Transverse colon (tissue), 4 donors: ENCODE results near the gene LGALS7. TPM values are rescaled to one million over a fixed set of nuclear protein-coding genes. Genes with fewer than 3 reads are reported as not detected.
A peak's percentile ranks its signal among the peaks of the same experiment; 100 is the strongest.
"Not testable (repeated sequence)": the region's sequence is repeated elsewhere in the genome, so short reads cannot be mapped to it uniquely, and the experiment has no call there.

Experiments used
- DNase-seq: peaks from one replicate; pipeline ENCODE4 v3.0.0-alpha.2; 2019
- H3K27ac ChIP-seq, 4 donors: fragments of 200-600 bp; sonication (generic); 2 replicates each; pipeline ENCODE4 v1.5.1; 2016 to 2018; ENCODE audit warnings: inconsistent platforms in 4 of 4
- H3K27me3 ChIP-seq: fragments of 200-600 bp; sonication (generic); 2 replicates; pipeline ENCODE4 v1.5.1; 2017; ENCODE audit warnings: inconsistent platforms
- H3K36me3 ChIP-seq, 4 donors: fragments of 200-600 bp; sonication (generic); 2 replicates each; pipeline ENCODE4 v1.5.1; 2017 to 2019; ENCODE audit warnings: inconsistent platforms in 4 of 4
- H3K4me1 ChIP-seq, 4 donors: fragments of 200-600 bp; sonication (generic); 2 replicates each; pipeline ENCODE4 v1.5.1; 2017 to 2020; ENCODE audit warnings: inconsistent platforms in 4 of 4
- H3K4me3 ChIP-seq, 4 donors: fragments of 200-600 bp; sonication (generic); 1 replicate in 1 of 4; 2 replicates in 3 of 4; pipeline versions ENCODE4 v1.5.1 to v1.6.1; 2017 to 2019; ENCODE audit warnings: inconsistent platforms in 4 of 4
- H3K9me3 ChIP-seq, 2 donors: fragments of 200-600 bp; sonication (generic); 2 replicates each; pipeline ENCODE4 v1.5.1; 2017 to 2019; ENCODE audit warnings: inconsistent platforms in 2 of 2
- EP300 ChIP-seq: sonication (generic); formaldehyde crosslinking; IDR thresholded peaks from one replicate; pipeline ENCODE4 v1.6.1; 2017; ENCODE audit warnings: antibody characterized with exemption, low read depth
- POLR2A ChIP-seq: fragments of 450-650 bp; IDR thresholded peaks from one replicate; pipeline ENCODE4 v1.6.1; 2016; ENCODE audit warnings: antibody characterized with exemption, mild to moderate bottlenecking, moderate library complexity
- POLR2AphosphoS5 ChIP-seq, 3 donors: sonication (generic); formaldehyde crosslinking; IDR thresholded peaks; one replicate each; pipeline ENCODE4 v1.6.1; 2016; ENCODE audit warnings: antibody characterized with exemption in 3 of 3
- WGBS, 2 donors: methylation state at CpG; one replicate each; pipeline ENCODE4 v1.1.5; 2018; ENCODE audit warnings: low coverage in 1 of 2; 5-methylcytosine and 5-hydroxymethylcytosine counted together
- in situ Hi-C, 4 donors: fragments of 200-750 bp; cut with MboI; loops; one replicate each; pipeline versions ENCODE4 v1.15.0 to v1.15.1; 2017; ENCODE audit warnings: low sequenced_read_pairs in 3 of 4, low pct_ligation_motif_present in 1 of 4, low pct_unique_long_range_greater_than_20kb in 1 of 4
- intact Hi-C: fragments of 100-400 bp; cut with DNase I; formaldehyde crosslinking; loops from one replicate; pipeline ENCODE4 v1.15.1; 2023; ENCODE audit warnings: low total_unique reads
- total RNA-seq, 4 donors: library from RNA; depleted of rRNA; stranded (reverse); fragments of >200 nt; gene quantifications; one replicate each; pipeline ENCODE4 v1.1.0, GENCODE V29; 2016
- TF ChIP-seq, protein P1 (sequence below), 5 experiments: fragments of 200-600 bp in 3 of 5; fragments of 450-650 bp in 2 of 5; sonication (generic) in 3 of 5; IDR thresholded peaks; 1 replicate in 2 of 5; 2 replicates in 3 of 5; pipeline ENCODE4 v1.5.1; 2016 to 2017; ENCODE audit warnings: antibody characterized with exemption in 5 of 5, inconsistent platforms in 3 of 5, mild to moderate bottlenecking in 2 of 5, moderate library complexity in 1 of 5

Gene LGALS7
- total RNA-seq, 4 donors from 2014 or later: not detected

DNA sequence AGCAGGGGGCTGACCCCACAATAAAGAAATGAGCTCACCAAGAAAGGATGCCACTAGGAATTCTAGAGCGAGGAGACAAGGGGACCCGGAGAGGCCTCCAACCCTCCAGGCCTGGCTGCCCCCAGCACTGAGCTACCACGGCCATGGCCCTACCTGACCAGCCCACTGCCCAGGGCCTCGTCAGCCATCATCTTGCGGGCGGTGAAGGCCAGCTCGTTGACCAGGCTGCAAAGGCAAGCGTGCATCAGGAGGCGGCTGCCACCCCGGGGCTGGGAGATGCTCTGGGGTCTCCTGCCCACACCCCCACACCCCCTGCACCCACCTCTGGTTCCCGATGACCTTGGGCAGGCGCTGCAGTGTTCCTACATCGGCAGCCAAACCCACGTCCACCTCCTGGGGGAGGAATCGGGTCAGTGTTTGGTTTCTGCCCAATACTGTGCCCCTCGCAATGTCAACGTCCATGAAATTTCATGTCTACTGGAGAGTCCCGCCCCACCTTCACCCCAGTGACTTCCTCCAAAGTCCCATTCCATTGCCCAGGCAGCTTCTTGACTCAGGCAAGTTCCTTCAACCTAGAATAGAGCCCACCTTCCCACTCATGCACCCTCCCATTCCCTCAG is 42.9 kb upstream of the LGALS7 start:
- in situ Hi-C loops (no loop called here), intact Hi-C loops (no loop called here)
- no peaks in the 10 kb centered on the region for H3K9me3 ChIP-seq
- WGBS, 2 donors: 95% methylated on average over 16 of the region's 18 CpGs; no CpG with 5 or more reads in 1 of the 2 donors
- DNase-seq: no peak
- H3K27ac ChIP-seq: peak overlapping the region; percentile 85 to 94 (median 88)
- H3K4me3 ChIP-seq: no peak overlapping the region
- peaks cover 0 to 20% (median 4%) of the 10 kb centered on the region in 4 donors for H3K36me3 ChIP-seq
- no peaks in the 10 kb centered on the region for H3K27me3 ChIP-seq
- TF ChIP-seq, protein P1, sequence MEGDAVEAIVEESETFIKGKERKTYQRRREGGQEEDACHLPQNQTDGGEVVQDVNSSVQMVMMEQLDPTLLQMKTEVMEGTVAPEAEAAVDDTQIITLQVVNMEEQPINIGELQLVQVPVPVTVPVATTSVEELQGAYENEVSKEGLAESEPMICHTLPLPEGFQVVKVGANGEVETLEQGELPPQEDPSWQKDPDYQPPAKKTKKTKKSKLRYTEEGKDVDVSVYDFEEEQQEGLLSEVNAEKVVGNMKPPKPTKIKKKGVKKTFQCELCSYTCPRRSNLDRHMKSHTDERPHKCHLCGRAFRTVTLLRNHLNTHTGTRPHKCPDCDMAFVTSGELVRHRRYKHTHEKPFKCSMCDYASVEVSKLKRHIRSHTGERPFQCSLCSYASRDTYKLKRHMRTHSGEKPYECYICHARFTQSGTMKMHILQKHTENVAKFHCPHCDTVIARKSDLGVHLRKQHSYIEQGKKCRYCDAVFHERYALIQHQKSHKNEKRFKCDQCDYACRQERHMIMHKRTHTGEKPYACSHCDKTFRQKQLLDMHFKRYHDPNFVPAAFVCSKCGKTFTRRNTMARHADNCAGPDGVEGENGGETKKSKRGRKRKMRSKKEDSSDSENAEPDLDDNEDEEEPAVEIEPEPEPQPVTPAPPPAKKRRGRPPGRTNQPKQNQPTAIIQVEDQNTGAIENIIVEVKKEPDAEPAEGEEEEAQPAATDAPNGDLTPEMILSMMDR (IDR thresholded peaks at IDR 0.05): no peak
- TF ChIP-seq EP300: no peak
- TF ChIP-seq POLR2A: no peak
- no peak for TF ChIP-seq POLR2AphosphoS5 (IDR thresholded peaks at IDR 0.05)
- H3K4me1 ChIP-seq: peaks cover 4 to 66% (median 55%) of the 10 kb centered on the region in 4 donors

DNA sequence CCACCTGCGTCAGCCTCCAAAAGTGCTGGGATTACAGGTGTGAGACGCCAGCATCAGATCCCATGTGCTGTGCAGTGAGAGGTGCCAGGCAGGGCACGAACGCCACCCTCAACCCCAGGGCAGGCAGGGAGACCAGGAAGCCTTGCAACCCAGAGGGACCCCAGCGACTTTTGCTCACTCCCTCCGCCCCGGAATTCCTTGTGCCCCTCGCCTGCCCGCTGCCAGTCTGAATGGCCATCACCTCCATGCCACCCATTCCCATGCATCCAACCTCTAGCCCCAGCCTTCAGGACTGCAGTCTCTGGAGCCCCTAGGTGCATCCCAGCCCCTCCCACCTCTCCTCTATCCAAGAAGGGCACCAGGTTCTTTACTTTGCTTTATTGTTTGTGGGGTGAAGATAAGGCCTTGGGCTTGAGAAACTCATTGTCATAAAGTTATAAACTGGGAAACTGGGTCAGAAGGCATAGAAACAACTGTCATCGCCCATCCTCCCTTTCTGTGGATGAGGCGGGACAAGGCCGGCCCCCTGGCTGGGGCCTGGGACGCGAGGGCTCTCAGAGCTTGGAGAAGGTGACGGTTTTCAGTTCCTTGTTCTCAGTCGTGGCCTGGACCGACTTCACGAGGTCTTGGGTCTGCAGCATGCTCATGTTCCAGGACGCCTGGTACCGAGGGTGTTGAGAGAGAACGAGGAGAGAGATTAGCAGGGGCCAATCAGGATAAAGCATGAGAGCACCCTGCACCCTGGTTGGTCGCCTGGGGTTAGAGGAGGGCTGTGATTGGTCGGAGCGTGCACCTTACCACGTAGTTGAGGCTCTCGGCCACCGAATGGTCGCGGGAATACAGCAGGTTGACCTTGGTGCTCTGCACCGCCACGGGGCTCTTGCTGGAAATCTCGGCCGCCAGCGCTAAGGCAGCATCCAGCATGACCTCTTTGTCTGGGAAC is 42.0 kb upstream of the LGALS7 start:
- H3K27ac ChIP-seq: peak overlapping the region; percentile 85 to 94 (median 88)
- peak overlapping the region in 1 of 4 donors; percentile 13 for H3K4me3 ChIP-seq
- no peaks in the 10 kb centered on the region for H3K27me3 ChIP-seq
- in situ Hi-C loops: no loop called here
- intact Hi-C loops: no loop called here
- WGBS, 2 donors: 54% methylated on average over 33 of the region's 34 CpGs; no CpG with 5 or more reads in 1 of the 2 donors
- peak; percentile 73 for DNase-seq
- peaks cover 0 to 20% (median 4%) of the 10 kb centered on the region in 4 donors for H3K36me3 ChIP-seq
- no peaks in the 10 kb centered on the region for H3K9me3 ChIP-seq
- peaks cover 0 to 58% (median 46%) of the 10 kb centered on the region in 4 donors for H3K4me1 ChIP-seq
- peak; percentile 30 to 79 (median 63) for TF ChIP-seq POLR2AphosphoS5 (IDR thresholded peaks at IDR 0.05)
- TF ChIP-seq, protein P1 (IDR thresholded peaks at IDR 0.05): no peak
- TF ChIP-seq EP300: peak; percentile 88
- TF ChIP-seq POLR2A: peak; percentile 66

DNA sequence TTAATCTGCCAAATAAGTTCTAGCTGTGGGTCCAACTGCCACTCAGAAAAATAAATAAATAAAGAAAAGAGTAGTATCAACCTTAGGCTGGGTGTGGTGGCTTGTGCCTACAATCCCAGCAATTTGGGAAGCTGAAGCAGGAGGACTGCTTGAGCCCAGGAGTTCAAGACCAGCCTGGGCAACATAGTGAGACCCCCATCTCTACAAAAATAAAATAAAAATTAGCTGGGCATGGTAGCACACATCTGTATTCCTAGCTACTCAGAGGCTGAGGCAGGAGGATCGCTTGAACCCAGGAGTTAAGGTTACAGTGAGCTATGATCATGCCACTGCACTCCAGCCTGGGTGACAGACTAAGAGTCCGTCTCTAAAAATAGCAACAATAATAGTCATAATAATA is 40.6 kb upstream of the LGALS7 start:
- H3K9me3 ChIP-seq, intact Hi-C loops, H3K27me3 ChIP-seq, in situ Hi-C loops, DNase-seq: not testable (repeated sequence)
- peak overlapping the region in 1 of 4 donors; percentile 37 for H3K4me3 ChIP-seq
- peak overlapping the region; percentile 85 to 94 (median 88) for H3K27ac ChIP-seq
- WGBS, 2 donors: 60 to 63% methylated on average over 2 of the region's 2 CpGs
- peaks cover 0 to 20% (median 4%) of the 10 kb centered on the region in 4 donors for H3K36me3 ChIP-seq
- H3K4me1 ChIP-seq: peaks cover 0 to 50% (median 41%) of the 10 kb centered on the region in 4 donors

DNA sequence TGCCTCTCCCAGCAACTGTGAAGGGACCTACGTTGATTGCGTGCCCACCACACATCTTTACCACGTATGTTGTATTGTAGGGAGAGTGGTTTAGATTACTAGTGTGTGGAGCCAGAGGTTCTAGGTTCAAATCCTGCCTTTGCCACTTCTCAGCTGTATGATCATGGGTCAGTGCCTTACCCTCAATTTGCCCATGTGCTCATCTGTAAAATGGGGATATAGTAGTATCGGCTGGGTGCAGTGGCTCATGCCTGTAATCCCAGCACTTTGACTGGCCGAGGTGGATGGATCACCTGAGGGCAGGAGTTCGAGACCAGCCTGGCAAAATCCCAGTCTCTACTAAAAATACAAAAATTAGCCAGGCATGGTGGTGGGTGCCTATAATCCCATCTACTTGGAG is 40.0 kb upstream of the LGALS7 start:
- Histone ChIP-seq H3K27me3 (no peaks in the 10 kb centered on the region), H3K4me1 (peaks cover 0 to 44% (median 39%) of the 10 kb centered on the region in 4 donors), H3K36me3 (peaks cover 0 to 20% (median 4%) of the 10 kb centered on the region in 4 donors), H3K9me3 (no peaks in the 10 kb centered on the region), H3K4me3 (peak overlapping the region in 1 of 4 donors; percentile 37), H3K27ac (peak overlapping the region; percentile 85 to 94 (median 88))
- DNase-seq: no peak
- intact Hi-C loops (no loop called here), in situ Hi-C loops (no loop called here)
- WGBS, 2 donors: 70 to 80% methylated on average over 1 to 6 of the region's 6 CpGs
- TF ChIP-seq POLR2A (no peak), EP300 (no peak), POLR2AphosphoS5 (IDR thresholded peaks at IDR 0.05) (no peak)
- TF ChIP-seq, protein P1 (IDR thresholded peaks at IDR 0.05): no peak
